Endothelial cell of umbilical vein (primary cell): ENCODE results near the gene PFDN5. TPM values are rescaled to one million over a fixed set of nuclear protein-coding genes. Genes with fewer than 3 reads are reported as not detected.

Experiments used
- BruUV-seq: library from RNA; stranded (reverse); fragments of 400-500 nt; replicated peaks from 2 replicates; lab custom pipeline; 2021; lab: Mats Ljungman, UMichigan
- CTCF ChIA-PET: fragments of 300-600, 350-600 bp; sonication (Branson Sonifier 250); formaldehyde crosslinking; loops from one replicate; lab custom pipeline; 2021; ENCODE audit warnings: antibody characterized with exemption, inconsistent platforms; lab: Charles Lee
- POLR2A ChIA-PET: fragments of 300-600, 350-600 bp; sonication (Branson Sonifier 250); formaldehyde crosslinking; loops from one replicate; lab custom pipeline; 2021; ENCODE audit warnings: antibody characterized with exemption, inconsistent platforms; lab: Charles Lee
- DNase-seq: peaks from one replicate; pipeline ENCODE4 v3.0.0-alpha.2; 2011; ENCODE audit warnings: low read depth, low spot score
- FAIRE-seq: peaks from 2 replicates; lab custom pipeline; 2011; peaks lifted over from hg19 to GRCh38; lab: Jason Lieb, UNC
- H2AFZ ChIP-seq: 2 replicates; pipeline ENCODE4 v1.6.0; 2012; ENCODE audit warnings: low read depth, low read length, control low read depth, inconsistent platforms
- H3K27ac ChIP-seq: 2 replicates; pipeline ENCODE4 v1.5.1; 2011; ENCODE audit warnings: low read depth, mild to moderate bottlenecking, control low read depth, low read length, moderate library complexity; ENCODE audit not compliant: insufficient read depth
- H3K27me3 ChIP-seq, 2 experiments: 2 replicates each; pipeline versions ENCODE4 v1.6.0 to v1.6.1; 2011; ENCODE audit warnings: low read length in 2 of 2, mixed read lengths in 1 of 2; ENCODE audit not compliant: control insufficient read depth in 2 of 2, insufficient read depth in 2 of 2
- H3K36me3 ChIP-seq, 2 experiments: 2 replicates in 1 of 2; 3 replicates in 1 of 2; pipeline ENCODE4 v1.5.1; 2011; ENCODE audit warnings: low read length in 2 of 2, mild to moderate bottlenecking in 1 of 2, moderate library complexity in 1 of 2; ENCODE audit not compliant: control insufficient read depth in 2 of 2, insufficient read depth in 2 of 2; ENCODE audit errors: extremely low read depth in 1 of 2
- H3K4me1 ChIP-seq: 3 replicates; pipeline ENCODE4 v1.5.1; 2011; ENCODE audit warnings: mild to moderate bottlenecking, low read length; ENCODE audit not compliant: control insufficient read depth, insufficient read depth; ENCODE audit errors: extremely low read depth
- H3K4me2 ChIP-seq: 2 replicates; pipeline ENCODE4 v1.6.1; 2011; ENCODE audit warnings: low read length, control low read depth, mixed read lengths; ENCODE audit not compliant: insufficient read depth
- H3K4me3 ChIP-seq, 3 experiments: fragments of 200-600 bp in 1 of 3; sonication (generic), shearing (Covaris generic) in 1 of 3; replicated peaks in 1 of 3; 2 replicates each; pipeline ENCODE4 v1.5.1; 2011 to 2016; ENCODE audit warnings: control low read depth in 3 of 3, low read length in 3 of 3, mild to moderate bottlenecking in 2 of 3, inconsistent platforms in 1 of 3, low read depth in 1 of 3, moderate library complexity in 1 of 3; ENCODE audit not compliant: insufficient read depth in 1 of 3
- H3K79me2 ChIP-seq: 2 replicates; pipeline ENCODE4 v1.6.0; 2012; ENCODE audit warnings: low read length, inconsistent platforms; ENCODE audit not compliant: control insufficient read depth, insufficient read depth
- H3K9ac ChIP-seq: replicated peaks from 2 replicates; pipeline ENCODE3; 2011; ENCODE audit warnings: low read length, control low read depth; ENCODE audit not compliant: insufficient read depth; ENCODE audit errors: extremely low read depth
- H3K9me1 ChIP-seq: replicated peaks from 3 replicates; pipeline ENCODE4 v1.6.0; 2011; ENCODE audit warnings: mild to moderate bottlenecking, low read length; ENCODE audit not compliant: control insufficient read depth, insufficient read depth; ENCODE audit errors: extremely low read depth
- H3K9me3 ChIP-seq: replicated peaks from 2 replicates; pipeline ENCODE4 v1.5.1; 2012; ENCODE audit warnings: low read length, inconsistent platforms; ENCODE audit not compliant: control insufficient read depth, insufficient read depth
- H4K20me1 ChIP-seq: replicated peaks from 2 replicates; pipeline ENCODE3; 2011; ENCODE audit warnings: mild to moderate bottlenecking, low read length; ENCODE audit not compliant: control insufficient read depth, insufficient read depth; ENCODE audit errors: extremely low read depth
- EZH2 ChIP-seq: IDR thresholded peaks from 2 replicates; pipeline ENCODE4 v1.6.1; 2012; ENCODE audit warnings: borderline replicate concordance, low read depth, mild to moderate bottlenecking, moderate library complexity, low read length, inconsistent platforms; ENCODE audit not compliant: severe bottlenecking
- FOS ChIP-seq: IDR thresholded peaks from 2 replicates; pipeline ENCODE4 v1.6.1; 2011; ENCODE audit warnings: mild to moderate bottlenecking, low read length, moderate library complexity, borderline replicate concordance; ENCODE audit not compliant: insufficient read depth
- GATA2 ChIP-seq: IDR thresholded peaks from 2 replicates; pipeline ENCODE4 v1.7.0; 2011; ENCODE audit warnings: low read depth, mild to moderate bottlenecking, moderate library complexity, mixed read lengths, low read length; ENCODE audit not compliant: insufficient read length, insufficient read depth
- JUN ChIP-seq: IDR thresholded peaks from 2 replicates; pipeline ENCODE4 v1.6.1; 2011; ENCODE audit warnings: borderline replicate concordance, low read depth; ENCODE audit not compliant: insufficient read length, insufficient read depth
- MYC ChIP-seq: IDR thresholded peaks from one replicate; pipeline ENCODE4 v1.6.1; 2011; ENCODE audit warnings: mild to moderate bottlenecking, low read depth, low read length
- POLR2A ChIP-seq: IDR thresholded peaks from 2 replicates; pipeline ENCODE4 v1.6.1; 2012; ENCODE audit warnings: low read depth, mild to moderate bottlenecking, control low read depth, low read length
- POLR2AphosphoS5 ChIP-seq: IDR thresholded peaks from 2 replicates; pipeline ENCODE4 v1.6.1; 2012; ENCODE audit warnings: low read depth, mild to moderate bottlenecking, control low read depth, low read length, moderate library complexity; ENCODE audit not compliant: insufficient read depth
- dilution Hi-C: fragments of 300-500 bp; cut with MboI; formaldehyde crosslinking; loops from one replicate; pipeline ENCODE4 v1.15.0; 2019; ENCODE audit warnings: low sequenced_read_pairs; ENCODE audit not compliant: extremely low pct_ligation_motif_present
- intact Hi-C: fragments of 100-400 bp; cut with micrococcal nuclease; formaldehyde crosslinking; loops from one replicate; pipeline ENCODE4 v1.10.0; 2022
- polyA plus RNA-seq, 4 experiments: library from polyadenylated mRNA; depleted of rRNA in 3 of 4; stranded (reverse) in 3 of 4; unstranded in 1 of 4; fragments of >200 nt; gene quantifications; 2 replicates each; pipeline versions ENCODE4 v1.2.1 to v1.2.3, GENCODE V29; 2011 to 2012; ENCODE audit warnings: missing spikeins in 1 of 4
- total RNA-seq: library from RNA; stranded (reverse); gene quantifications from 2 replicates; pipeline ENCODE4 v1.2.3, GENCODE V29; 2021
- TF ChIP-seq, protein P1 (sequence below): IDR thresholded peaks from 2 replicates; pipeline ENCODE4 v1.6.1; 2011; ENCODE audit not compliant: insufficient read depth, insufficient read length
- TF ChIP-seq, protein P2 (sequence below), 2 donors: IDR thresholded peaks; 1 replicate in 1 of 2; 2 replicates in 1 of 2; pipeline ENCODE4 v1.5.1; 2011; ENCODE audit warnings: low read length in 2 of 2, mild to moderate bottlenecking in 2 of 2, moderate library complexity in 2 of 2, control low read depth in 1 of 2, inconsistent platforms in 1 of 2, low read depth in 1 of 2; ENCODE audit not compliant: insufficient read depth in 1 of 2; ENCODE audit errors: extremely low read depth in 1 of 2

Gene PFDN5
- total and polyA plus RNA-seq, 2 donors (not counting 3 experiments of a cell fraction or from before 2014, with no cell fraction given) = 301 to 745 TPM

DNA sequence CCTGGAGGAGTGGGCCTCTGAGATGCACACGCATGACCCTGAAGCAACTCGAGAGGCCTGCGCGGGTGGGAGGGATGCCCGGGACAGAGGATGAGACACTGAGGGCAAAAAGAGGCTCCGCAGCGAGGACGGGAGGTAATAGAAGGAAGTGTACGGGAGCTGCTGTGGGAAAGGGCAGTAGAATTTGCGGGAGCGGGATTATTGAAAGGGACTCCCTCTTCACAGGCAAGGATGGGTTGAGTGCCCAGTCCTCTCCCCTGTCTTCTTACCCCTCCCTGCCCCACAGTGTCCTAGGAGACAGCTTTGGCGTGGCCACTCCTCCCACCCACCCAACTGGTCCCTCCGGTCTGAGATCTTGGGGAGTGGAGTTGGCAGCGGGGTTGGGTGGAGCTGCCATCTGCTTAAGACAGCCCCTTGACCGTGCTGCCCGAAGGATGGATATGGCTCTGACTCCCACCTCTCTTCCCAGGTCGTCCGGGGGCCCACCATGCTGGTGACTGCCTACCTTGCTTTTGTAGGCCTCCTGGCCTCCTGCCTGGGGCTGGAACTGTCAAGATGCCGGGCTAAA is 42.9 kb upstream of the PFDN5 start:
- no peaks in the 10 kb centered on the region for H3K9me3 ChIP-seq
- H3K36me3 ChIP-seq = peaks cover 2 to 6% of the 10 kb centered on the region in 2 experiments
- H4K20me1 ChIP-seq = no peaks in the 10 kb centered on the region
- H3K4me1 ChIP-seq = peaks cover 14% of the 10 kb centered on the region
- TF ChIP-seq, protein P1, sequence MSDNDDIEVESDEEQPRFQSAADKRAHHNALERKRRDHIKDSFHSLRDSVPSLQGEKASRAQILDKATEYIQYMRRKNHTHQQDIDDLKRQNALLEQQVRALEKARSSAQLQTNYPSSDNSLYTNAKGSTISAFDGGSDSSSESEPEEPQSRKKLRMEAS = no peak
- H3K9me1 ChIP-seq = no peaks in the 10 kb centered on the region
- FAIRE-seq = peak; percentile 65
- intact Hi-C loops = loop anchor here (1.0 to 2.0 kb wide), 2 partner anchors 16 to 31 kb away; partner anchors contain the start of gene ESPL1
- peak overlapping the region; percentile 77 for H3K9ac ChIP-seq
- ChIA-PET CTCF (interaction anchor here (0.6 to 3.9 kb wide), 5 partner anchors 9 to 38 kb away, joined by 3 to 54 read pairs (median 3); partner anchors contain the start of gene ESPL1), POLR2A (interaction anchor here (0.5 kb wide), 2 partner anchors 186 to 188 kb away, joined by 6 to 7 read pairs; no protein-coding TSS in a partner anchor)
- peak overlapping the region; percentile 78 to 97 (median 84) for H3K4me3 ChIP-seq
- H3K4me2 ChIP-seq = peak overlapping the region; percentile 76
- H3K79me2 ChIP-seq = peaks cover 16% of the 10 kb centered on the region
- peak overlapping the region; percentile 40 for H3K27ac ChIP-seq
- dilution Hi-C loops = no loop called here
- no peak for DNase-seq
- no TSS peak for BruUV-seq
- peak overlapping the region; percentile 95 for H2AFZ ChIP-seq
- H3K27me3 ChIP-seq = no peaks in the 10 kb centered on the region

DNA sequence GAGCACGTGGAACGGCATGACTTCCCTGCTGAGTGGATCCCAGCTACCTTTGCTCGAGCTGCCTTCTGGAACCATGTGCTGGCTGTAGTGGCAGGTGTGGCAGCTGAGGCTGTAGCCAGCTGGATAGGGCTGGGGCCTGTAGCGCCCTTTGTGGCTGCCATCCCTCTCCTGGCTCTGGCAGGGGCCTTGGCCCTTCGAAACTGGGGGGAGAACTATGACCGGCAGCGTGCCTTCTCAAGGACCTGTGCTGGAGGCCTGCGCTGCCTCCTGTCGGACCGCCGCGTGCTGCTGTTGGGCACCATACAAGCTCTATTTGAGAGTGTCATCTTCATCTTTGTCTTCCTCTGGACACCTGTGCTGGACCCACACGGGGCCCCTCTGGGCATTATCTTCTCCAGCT is 42.0 kb upstream of the PFDN5 start:
- Histone ChIP-seq H3K36me3 (peaks cover 2 to 6% of the 10 kb centered on the region in 2 experiments), H3K27me3 (no peaks in the 10 kb centered on the region), H4K20me1 (no peaks in the 10 kb centered on the region), H3K4me3 (no peak overlapping the region), H2AFZ (no peak overlapping the region), H3K9ac (no peak overlapping the region), H3K9me3 (no peaks in the 10 kb centered on the region), H3K9me1 (no peaks in the 10 kb centered on the region), H3K27ac (no peak overlapping the region), H3K79me2 (peaks cover 16% of the 10 kb centered on the region), H3K4me2 (peak overlapping the region; percentile 76), H3K4me1 (peaks cover 14% of the 10 kb centered on the region)
- BruUV-seq = no TSS peak
- FAIRE-seq (no peak), DNase-seq (no peak)
- intact Hi-C loops = loop anchor here (2.0 kb wide), 1 partner anchor 16 kb away; the partner anchor contains the start of gene ESPL1
- dilution Hi-C loops = no loop called here
- ChIA-PET POLR2A (interaction anchor here (0.5 kb wide), 1 partner anchor 187 kb away, joined by 6 read pairs; no protein-coding TSS in a partner anchor), CTCF (interaction anchor here (1.9 to 3.9 kb wide), 2 partner anchors 15 to 39 kb away, joined by 4 to 54 read pairs; partner anchors contain the start of gene ESPL1)
- TF ChIP-seq, protein P2, sequence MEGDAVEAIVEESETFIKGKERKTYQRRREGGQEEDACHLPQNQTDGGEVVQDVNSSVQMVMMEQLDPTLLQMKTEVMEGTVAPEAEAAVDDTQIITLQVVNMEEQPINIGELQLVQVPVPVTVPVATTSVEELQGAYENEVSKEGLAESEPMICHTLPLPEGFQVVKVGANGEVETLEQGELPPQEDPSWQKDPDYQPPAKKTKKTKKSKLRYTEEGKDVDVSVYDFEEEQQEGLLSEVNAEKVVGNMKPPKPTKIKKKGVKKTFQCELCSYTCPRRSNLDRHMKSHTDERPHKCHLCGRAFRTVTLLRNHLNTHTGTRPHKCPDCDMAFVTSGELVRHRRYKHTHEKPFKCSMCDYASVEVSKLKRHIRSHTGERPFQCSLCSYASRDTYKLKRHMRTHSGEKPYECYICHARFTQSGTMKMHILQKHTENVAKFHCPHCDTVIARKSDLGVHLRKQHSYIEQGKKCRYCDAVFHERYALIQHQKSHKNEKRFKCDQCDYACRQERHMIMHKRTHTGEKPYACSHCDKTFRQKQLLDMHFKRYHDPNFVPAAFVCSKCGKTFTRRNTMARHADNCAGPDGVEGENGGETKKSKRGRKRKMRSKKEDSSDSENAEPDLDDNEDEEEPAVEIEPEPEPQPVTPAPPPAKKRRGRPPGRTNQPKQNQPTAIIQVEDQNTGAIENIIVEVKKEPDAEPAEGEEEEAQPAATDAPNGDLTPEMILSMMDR (IDR thresholded peaks at IDR 0.05; ENCODE audit: extremely low read depth in 1 of 2, insufficient read depth in 1 of 2, low read depth in 1 of 2, low read length in 2 of 2) = no peak
- no peak for TF ChIP-seq POLR2AphosphoS5
- no peak for TF ChIP-seq GATA2
- TF ChIP-seq JUN = no peak
- TF ChIP-seq FOS = no peak
- TF ChIP-seq EZH2 = no peak
- no peak for TF ChIP-seq MYC
- TF ChIP-seq POLR2A = no peak
- TF ChIP-seq, protein P1 = no peak
